PC-3 (cell line): ENCODE results near the gene SLC8A1.

Experiments
- EZH2 ChIP-seq: fragments of 300-600 bp; sonication (generic); IDR thresholded peaks from one replicate; pipeline ENCODE4 v1.6.1; 2017; ENCODE audit warnings: antibody characterized with exemption, mild to moderate bottlenecking, low read length; ENCODE audit not compliant: unreplicated experiment
- EZH2phosphoT487 ChIP-seq: fragments of 300-600 bp; sonication (generic); IDR thresholded peaks from 2 replicates; pipeline ENCODE4 v1.6.1; 2018; ENCODE audit warnings: mild to moderate bottlenecking, antibody characterized with exemption, low read length, borderline replicate concordance
- TF ChIP-seq, protein P1 (sequence below): fragments of 300-600 bp; sonication (generic); conservative IDR thresholded peaks from 2 replicates; pipeline ENCODE4 v1.5.1; 2017; ENCODE audit warnings: antibody characterized with exemption, low read depth, mild to moderate bottlenecking, low read length

DNA sequence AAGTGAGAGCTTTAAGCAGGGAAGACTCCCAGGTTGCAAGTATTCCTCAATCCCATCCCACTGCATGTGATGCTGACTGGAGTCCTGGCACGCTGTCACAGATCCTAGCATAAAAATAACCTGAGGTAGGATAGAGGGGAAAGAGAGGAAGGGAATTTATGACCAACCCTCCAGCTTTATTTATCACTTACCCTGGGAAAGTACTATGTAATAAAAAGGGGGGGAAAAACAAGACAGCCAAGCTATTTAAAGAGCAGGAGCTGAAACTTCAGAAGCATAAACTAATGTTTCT is 122.2 kb downstream of the SLC8A1 start:
- TF ChIP-seq, protein P1, sequence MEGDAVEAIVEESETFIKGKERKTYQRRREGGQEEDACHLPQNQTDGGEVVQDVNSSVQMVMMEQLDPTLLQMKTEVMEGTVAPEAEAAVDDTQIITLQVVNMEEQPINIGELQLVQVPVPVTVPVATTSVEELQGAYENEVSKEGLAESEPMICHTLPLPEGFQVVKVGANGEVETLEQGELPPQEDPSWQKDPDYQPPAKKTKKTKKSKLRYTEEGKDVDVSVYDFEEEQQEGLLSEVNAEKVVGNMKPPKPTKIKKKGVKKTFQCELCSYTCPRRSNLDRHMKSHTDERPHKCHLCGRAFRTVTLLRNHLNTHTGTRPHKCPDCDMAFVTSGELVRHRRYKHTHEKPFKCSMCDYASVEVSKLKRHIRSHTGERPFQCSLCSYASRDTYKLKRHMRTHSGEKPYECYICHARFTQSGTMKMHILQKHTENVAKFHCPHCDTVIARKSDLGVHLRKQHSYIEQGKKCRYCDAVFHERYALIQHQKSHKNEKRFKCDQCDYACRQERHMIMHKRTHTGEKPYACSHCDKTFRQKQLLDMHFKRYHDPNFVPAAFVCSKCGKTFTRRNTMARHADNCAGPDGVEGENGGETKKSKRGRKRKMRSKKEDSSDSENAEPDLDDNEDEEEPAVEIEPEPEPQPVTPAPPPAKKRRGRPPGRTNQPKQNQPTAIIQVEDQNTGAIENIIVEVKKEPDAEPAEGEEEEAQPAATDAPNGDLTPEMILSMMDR, result no peak
- no peak for TF ChIP-seq EZH2
- TF ChIP-seq EZH2phosphoT487, result no peak
